Measurements from ENCODE around the gene IL36A.

DNA sequence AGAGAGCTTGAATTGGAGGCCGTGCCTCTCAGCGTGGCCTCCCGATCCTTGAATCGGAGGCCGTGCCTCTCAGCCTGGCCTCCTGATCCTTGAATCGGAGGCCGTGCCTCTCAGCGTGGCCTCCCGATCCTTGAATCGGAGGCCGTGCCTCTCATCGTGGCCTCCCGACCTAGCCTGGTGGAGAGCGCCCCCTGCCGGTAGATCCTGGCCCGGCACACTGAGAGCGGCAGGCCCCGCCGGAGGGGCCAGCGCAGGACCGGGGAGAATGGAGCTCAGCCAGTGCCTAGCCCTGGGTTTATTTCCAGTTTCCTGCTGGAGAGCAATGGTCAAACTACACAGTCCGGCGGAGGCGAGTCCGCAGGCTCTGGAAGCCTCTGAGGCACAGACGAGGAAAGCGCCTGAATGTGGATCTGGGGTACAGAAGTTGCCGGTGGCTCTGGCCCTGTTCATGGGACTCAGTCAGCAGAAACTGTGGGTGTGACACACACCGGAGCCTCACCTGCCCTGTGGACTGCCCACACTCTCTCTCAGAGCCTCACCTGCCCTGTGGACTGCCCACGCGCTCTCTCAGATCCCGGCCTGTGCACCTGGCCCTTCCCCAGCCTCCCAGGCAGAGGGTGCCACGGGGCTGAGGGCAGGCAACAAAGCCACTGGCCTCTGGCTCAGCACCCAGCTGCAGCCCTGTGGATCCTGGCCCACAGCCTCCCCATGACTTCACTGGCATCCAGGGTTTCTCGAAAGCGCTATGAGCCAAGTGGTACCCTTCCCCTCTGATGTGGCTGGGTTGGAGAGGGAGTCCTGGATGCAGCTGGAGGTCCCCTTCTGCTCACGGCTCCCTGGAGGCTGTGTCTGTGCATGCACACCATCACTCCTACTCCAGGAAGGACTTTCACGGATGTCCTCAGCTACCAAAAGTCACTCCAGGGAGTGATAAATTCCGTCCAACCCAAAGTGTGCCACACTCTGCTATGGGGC, 45.9 kb downstream of the IL36A start:
- TF ChIP-seq, protein P1, sequence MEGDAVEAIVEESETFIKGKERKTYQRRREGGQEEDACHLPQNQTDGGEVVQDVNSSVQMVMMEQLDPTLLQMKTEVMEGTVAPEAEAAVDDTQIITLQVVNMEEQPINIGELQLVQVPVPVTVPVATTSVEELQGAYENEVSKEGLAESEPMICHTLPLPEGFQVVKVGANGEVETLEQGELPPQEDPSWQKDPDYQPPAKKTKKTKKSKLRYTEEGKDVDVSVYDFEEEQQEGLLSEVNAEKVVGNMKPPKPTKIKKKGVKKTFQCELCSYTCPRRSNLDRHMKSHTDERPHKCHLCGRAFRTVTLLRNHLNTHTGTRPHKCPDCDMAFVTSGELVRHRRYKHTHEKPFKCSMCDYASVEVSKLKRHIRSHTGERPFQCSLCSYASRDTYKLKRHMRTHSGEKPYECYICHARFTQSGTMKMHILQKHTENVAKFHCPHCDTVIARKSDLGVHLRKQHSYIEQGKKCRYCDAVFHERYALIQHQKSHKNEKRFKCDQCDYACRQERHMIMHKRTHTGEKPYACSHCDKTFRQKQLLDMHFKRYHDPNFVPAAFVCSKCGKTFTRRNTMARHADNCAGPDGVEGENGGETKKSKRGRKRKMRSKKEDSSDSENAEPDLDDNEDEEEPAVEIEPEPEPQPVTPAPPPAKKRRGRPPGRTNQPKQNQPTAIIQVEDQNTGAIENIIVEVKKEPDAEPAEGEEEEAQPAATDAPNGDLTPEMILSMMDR (IDR thresholded peaks at IDR 0.05; ENCODE audit: borderline replicate concordance, extremely low read depth, low read length, poor library complexity, severe bottlenecking), result peak; percentile 27
- TF ChIP-seq EZH2 (IDR thresholded peaks at IDR 0.05; ENCODE audit: borderline replicate concordance, low read depth, low read length, severe bottlenecking), result no peak

All from DND-41 (cell line).